ENCODE results near the gene NUP85. TPM values are rescaled to one million over a fixed set of nuclear protein-coding genes. Genes with fewer than 3 reads are reported as not detected.

NUP85 gene
- total RNA-seq, 1 donor from 2014 or later: 83.8 TPM

DNA sequence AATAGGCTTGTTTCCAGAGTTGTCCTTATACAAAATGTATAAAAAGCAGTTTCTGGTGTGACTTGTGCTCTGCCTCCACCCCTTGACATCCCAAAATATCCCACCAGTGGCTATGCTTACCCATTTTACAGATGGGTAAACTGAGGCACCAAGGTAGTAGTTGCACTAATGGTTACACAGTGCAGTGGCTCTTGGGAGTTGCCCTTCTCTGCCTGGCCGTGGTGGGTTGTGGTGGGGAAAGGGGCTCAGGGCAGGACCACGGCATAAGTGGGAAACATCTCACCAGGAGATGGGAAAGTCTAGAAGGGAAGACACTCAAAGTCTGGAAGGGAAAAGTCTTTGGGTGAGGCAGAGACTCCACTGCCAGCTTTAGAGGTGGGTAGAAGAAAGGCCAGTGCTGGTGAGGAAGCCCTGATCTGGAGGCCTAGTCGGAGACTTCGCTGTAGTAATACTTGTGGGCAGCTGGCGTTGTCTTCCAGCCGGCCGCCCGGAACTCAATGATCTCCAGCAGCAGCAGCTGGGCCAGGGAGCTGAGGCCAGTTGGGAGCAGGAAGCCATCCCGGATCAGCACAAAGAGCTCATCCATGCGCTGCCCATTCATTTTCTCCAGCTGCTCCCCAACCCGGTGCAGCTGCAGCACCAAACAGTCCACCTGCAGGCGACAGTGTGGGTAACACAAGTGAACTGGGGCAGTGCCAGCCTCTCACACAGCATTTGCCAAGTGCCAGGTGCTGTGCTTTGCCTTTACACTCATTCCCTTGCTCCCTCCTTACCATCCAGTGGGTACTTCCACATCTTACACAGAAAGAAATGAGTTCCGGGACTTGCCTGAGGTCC, 61.1 kb downstream of the NUP85 start:
- Mint-ChIP-seq H3K27ac (no peak overlapping the region), H3K36me3 (ENCODE audit: insufficient read depth) (peaks cover 8% of the 10 kb centered on the region), H3K27me3 (no peaks in the 10 kb centered on the region), H3K4me1 (ENCODE audit: low read depth) (peaks cover 20% of the 10 kb centered on the region), H3K4me3 (ENCODE audit: low read depth) (no peak overlapping the region), H3K9me3 (ENCODE audit: low read depth) (no peaks in the 10 kb centered on the region)
- no peak for DNase-seq (ENCODE audit: low spot score, unreplicated experiment)
- TF ChIP-seq, protein P1, sequence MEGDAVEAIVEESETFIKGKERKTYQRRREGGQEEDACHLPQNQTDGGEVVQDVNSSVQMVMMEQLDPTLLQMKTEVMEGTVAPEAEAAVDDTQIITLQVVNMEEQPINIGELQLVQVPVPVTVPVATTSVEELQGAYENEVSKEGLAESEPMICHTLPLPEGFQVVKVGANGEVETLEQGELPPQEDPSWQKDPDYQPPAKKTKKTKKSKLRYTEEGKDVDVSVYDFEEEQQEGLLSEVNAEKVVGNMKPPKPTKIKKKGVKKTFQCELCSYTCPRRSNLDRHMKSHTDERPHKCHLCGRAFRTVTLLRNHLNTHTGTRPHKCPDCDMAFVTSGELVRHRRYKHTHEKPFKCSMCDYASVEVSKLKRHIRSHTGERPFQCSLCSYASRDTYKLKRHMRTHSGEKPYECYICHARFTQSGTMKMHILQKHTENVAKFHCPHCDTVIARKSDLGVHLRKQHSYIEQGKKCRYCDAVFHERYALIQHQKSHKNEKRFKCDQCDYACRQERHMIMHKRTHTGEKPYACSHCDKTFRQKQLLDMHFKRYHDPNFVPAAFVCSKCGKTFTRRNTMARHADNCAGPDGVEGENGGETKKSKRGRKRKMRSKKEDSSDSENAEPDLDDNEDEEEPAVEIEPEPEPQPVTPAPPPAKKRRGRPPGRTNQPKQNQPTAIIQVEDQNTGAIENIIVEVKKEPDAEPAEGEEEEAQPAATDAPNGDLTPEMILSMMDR (IDR thresholded peaks at IDR 0.05; ENCODE audit: unreplicated experiment): no peak

DNA sequence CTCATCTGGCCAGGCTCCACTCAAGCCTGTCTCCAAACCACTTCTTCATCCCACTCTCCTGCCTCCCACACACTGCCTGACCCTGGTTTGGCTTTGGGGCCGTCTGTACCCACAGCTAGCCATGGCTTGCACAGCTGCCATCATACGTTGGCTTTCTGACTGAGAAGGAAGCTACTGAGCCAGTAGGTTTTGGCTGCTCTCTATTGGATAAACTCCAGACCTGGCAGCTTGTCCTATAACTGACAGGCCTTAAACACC, 61.6 kb downstream of the NUP85 start:
- Mint-ChIP-seq H3K9me3 (ENCODE audit: low read depth) (no peaks in the 10 kb centered on the region), H3K4me1 (ENCODE audit: low read depth) (peaks cover 22% of the 10 kb centered on the region), H3K4me3 (ENCODE audit: low read depth) (no peak overlapping the region), H3K27ac (no peak overlapping the region), H3K27me3 (no peaks in the 10 kb centered on the region), H3K36me3 (ENCODE audit: insufficient read depth) (peaks cover 8% of the 10 kb centered on the region)
- DNase-seq (ENCODE audit: low spot score, unreplicated experiment): no peak
- TF ChIP-seq, protein P1 (IDR thresholded peaks at IDR 0.05; ENCODE audit: unreplicated experiment): no peak

DNA sequence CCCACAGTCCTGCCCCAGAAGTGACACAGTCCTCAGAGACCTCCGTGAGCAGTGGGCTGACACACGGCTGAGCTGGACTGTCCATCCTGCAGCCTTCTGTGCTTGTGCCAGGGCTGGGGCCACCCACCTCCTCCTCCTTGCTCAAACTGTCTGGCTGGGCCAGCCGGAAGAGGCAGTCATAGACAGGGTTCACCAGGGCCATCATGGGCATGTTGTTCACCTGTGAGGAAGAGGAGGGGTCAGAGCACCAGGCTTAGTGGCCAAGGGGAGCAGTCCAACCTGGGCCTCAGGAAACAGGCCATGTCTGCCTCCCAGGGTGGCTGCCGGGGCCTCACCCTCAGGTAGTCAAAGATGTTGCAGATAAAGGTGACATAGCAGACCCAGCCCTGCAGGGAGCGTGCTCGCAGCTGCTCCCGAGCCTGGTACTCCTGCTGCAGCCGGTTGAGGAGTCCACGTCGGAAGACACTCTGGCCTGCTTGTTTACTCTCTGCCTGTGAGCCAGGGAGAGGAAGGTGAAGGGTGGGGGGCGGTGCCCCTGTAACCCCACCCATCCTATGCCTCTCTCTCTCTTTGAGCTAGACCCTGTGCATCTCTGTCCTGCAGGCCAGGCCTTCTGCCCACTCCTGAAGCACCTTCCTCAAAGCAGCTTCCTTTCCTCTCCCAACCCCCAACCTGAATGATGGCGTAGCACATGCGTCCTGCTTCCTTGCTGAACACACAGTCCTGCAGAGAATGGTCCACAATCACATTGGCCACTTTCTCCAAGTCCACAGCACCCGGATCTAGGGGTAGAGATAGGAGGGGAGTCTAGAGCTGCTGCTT, 62.1 kb downstream of the NUP85 start:
- DNase-seq (ENCODE audit: low spot score, unreplicated experiment): no peak
- H3K27me3 Mint-ChIP-seq: no peaks in the 10 kb centered on the region
- peaks cover 16% of the 10 kb centered on the region for H3K4me1 Mint-ChIP-seq (ENCODE audit: low read depth)
- H3K4me3 Mint-ChIP-seq (ENCODE audit: low read depth): no peak overlapping the region
- no peaks in the 10 kb centered on the region for H3K9me3 Mint-ChIP-seq (ENCODE audit: low read depth)
- TF ChIP-seq, protein P1 (IDR thresholded peaks at IDR 0.05; ENCODE audit: unreplicated experiment): peak; percentile 44
- H3K36me3 Mint-ChIP-seq (ENCODE audit: insufficient read depth): peaks cover 8% of the 10 kb centered on the region
- H3K27ac Mint-ChIP-seq: peak overlapping the region; percentile 7

DNA sequence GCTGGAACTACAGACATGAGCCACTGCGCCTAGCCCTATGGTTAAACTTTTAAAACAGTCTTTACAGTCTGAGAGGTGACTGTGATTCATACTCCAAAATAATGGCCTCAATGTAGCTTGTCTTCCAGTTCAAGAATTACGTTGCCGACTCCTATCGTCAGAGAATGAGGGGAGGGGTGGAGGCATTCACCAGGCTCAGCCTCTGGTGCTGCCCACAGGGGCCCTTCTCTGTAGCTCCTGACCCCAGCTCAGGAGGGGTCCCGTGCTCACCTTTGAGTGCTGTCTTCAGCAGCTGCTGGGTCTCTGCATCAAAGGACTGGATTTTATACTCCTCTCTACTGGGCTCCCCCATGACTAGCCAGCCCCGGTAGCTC, 64.4 kb downstream of the NUP85 start:
- Mint-ChIP-seq H3K9me3 (ENCODE audit: low read depth) (no peaks in the 10 kb centered on the region), H3K4me3 (ENCODE audit: low read depth) (peak overlapping the region; percentile 78), H3K36me3 (ENCODE audit: insufficient read depth) (peaks cover 2% of the 10 kb centered on the region), H3K4me1 (ENCODE audit: low read depth) (peaks cover 14% of the 10 kb centered on the region), H3K27me3 (no peaks in the 10 kb centered on the region), H3K27ac (peak overlapping the region; percentile 97)
- TF ChIP-seq, protein P1 (IDR thresholded peaks at IDR 0.05; ENCODE audit: unreplicated experiment): no peak
- no peak for DNase-seq (ENCODE audit: low spot score, unreplicated experiment)

DNA sequence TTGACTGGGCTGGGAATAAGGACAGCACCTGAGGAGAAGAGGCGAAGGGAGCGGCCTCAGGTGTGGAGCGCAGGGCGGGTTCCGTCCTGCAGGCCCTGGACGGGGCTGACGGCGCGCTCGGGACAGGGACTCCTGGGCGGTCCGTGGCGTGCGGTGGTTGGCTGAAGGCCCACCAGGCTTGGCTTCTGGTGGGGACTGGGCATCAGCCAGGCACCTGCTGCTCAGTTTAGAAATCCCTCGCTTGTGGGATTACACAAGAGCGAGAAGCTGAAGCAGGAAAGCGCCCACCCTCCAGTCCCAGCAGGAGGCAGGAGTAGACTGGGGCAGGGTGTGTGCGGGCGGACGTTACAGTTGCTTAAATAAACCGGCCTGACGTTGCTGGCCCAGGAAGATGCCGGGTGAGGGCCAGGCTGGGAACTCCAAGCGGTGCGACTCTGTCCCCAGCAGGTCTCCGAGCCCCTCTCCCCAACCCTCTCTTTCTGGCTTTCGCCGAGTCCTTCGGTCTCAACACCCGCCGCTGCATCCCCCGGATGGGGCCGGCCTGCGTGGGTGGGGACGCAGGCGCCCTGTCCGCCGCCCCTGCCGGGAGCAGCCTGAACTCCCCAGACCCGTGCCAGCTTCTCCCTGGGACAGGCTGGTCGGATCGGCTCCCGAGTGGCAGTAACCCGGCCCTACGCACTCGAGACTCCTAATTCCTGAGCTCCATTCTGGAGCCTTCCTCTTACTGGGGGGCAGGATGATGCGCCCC, 64.9 kb downstream of the NUP85 start:
- peaks cover 2% of the 10 kb centered on the region for H3K36me3 Mint-ChIP-seq (ENCODE audit: insufficient read depth)
- H3K27me3 Mint-ChIP-seq: no peaks in the 10 kb centered on the region
- peak overlapping the region; percentile 78 for H3K4me3 Mint-ChIP-seq (ENCODE audit: low read depth)
- H3K9me3 Mint-ChIP-seq (ENCODE audit: low read depth): no peaks in the 10 kb centered on the region
- peaks cover 14% of the 10 kb centered on the region for H3K4me1 Mint-ChIP-seq (ENCODE audit: low read depth)
- peak overlapping the region; percentile 97 for H3K27ac Mint-ChIP-seq
- TF ChIP-seq, protein P1 (IDR thresholded peaks at IDR 0.05; ENCODE audit: unreplicated experiment): peak; percentile 49
- peak; percentile 46 for DNase-seq (ENCODE audit: low spot score, unreplicated experiment)
